ENCODE data around the gene TRERF1.

Gene TRERF1

DNA sequence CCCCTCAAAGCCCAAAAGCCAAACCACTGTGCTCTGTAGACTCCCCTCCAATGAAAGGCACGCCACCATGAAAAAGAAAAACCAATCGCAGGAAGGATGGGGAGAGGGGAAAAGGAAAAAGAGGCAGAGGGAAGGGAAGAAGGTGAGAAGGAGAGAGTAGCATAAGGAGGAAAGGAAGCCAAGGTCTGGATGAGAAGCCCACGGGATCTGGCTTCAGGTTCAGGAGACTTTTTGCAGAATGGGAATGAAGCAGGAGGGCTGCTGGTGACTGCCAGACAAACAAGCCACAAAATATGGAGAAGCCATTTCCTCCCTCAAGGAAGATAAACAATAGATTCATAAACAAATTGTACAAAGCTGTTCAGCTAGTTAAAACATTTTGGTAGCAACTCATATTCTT, 155.1 kb downstream of the TRERF1 start:
- no peak for DNase-seq

DNA sequence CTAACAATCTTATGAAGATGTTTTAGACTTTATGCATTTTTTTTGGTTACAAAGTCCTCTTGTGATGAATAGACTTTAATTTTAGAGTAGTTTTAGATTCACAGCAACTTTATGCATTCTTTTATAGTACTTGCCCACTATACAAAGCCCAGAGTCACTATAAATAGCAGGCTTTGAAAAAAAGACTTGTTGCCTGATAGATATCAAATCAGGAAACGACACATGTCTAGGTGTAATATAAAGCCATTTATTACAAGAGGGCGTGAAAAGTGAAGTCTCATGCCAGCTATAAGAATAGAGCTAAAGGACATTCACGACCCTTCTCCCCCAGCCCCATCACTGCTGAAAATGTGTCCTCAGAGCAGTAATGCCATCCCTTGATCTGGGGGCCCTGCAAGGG, 156.0 kb downstream of the TRERF1 start:
- no peak for DNase-seq

DNA sequence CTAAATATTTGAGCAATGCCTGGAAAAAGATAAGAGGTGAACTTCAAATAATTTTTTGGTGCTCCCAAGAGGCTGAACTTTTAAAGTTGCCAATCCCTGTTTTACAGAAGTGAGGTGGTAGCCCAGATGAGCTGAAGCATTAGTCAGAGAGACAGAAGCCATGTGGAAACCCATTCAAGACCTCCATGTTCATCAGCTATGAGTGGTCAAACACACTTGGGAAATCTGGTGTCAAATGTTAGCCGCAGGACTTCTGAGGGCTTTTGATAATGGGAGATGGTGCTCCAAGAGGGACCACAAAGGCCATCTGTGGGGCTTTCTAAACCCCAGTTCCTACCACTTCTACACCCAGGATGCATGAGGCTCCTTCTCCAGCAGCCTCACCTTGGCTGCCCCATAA, 156.5 kb downstream of the TRERF1 start:
- DNase-seq: no peak

DNA sequence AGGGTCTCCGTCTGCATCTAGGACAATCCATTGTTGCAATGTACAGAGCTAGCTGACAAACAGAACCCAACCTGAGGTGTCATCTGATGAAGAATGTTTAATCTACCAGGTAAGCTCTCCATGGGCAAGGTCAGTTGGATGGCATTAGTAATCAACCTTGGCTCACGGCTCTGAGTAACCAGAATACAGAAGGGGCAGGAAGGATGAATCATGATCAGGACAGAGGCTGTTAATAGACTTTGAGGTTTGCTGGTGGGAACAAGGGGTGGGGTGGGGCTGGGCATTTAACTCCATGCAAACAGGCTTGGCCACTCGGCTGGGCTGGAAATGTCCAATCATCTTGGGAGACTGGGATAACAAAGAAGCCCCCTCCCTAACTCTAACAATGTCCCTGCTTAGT, 157.0 kb downstream of the TRERF1 start:
- DNase-seq: no peak

GRCh38 chr6:42293386-42293977, 158.2 kb downstream of the TRERF1 start:
- no peak for DNase-seq

DNA sequence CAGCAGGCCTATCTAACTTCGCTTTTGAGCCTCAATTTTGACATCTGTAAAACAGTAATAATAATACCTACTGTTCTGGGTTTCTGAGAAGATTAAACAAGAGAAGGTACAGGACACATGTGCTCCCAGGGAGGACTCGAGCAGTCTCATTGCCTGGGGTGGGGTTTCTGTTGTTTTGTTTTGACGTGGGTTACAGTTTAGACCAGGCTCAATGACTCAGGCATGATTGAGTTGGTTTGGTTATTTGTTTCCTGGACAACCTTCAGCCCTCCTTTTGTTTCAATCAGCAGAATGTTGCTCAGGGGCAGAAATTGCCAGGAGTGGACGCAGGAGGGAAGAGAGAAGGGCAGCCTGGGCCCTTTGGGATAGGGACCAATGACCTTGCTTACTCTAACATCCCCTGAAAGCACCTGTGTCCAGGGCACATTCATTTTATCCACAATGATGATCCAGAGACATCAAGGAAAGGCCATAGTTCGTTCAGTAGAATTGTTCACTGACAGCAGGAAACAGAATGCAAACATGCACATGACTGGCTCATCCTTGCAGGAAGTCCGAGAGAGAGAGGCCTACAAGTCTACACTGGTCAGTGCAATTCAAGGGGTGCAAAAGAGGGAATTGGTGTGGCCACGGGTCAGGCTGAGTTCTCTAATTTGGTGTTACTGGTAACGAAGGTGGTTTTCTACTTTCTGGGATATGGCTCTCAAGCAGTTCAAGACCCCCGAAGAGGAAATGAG, 159.6 kb downstream of the TRERF1 start:
- DNase-seq: no peak

- no peak for DNase-seq
These were observed 164.0 kb downstream of the TRERF1 start for GRCh38 chr6:42287756-42288155.

DNA sequence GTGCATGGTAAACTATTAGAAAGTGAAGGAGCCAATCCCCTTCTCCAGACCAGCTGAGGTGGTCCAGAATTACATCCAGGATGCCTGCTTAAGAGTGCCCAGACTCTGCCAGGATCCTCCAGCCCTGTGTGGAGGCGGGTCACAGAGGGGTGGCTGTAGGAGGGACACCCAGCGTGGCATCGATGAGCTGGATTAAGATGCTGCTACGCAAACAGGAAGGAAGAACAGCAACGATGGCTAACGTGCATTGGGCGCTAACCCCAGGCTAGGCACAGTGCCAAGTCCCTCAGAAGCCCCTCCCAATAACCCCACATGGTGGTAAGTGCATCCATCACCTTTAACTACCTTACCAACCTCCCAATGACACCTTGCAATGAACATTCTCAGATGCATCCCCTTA, 170.2 kb downstream of the TRERF1 start:
- no peak for DNase-seq

- no peak for DNase-seq
These were observed 170.7 kb downstream of the TRERF1 start for GRCh38 chr6:42280966-42281533.

DNA sequence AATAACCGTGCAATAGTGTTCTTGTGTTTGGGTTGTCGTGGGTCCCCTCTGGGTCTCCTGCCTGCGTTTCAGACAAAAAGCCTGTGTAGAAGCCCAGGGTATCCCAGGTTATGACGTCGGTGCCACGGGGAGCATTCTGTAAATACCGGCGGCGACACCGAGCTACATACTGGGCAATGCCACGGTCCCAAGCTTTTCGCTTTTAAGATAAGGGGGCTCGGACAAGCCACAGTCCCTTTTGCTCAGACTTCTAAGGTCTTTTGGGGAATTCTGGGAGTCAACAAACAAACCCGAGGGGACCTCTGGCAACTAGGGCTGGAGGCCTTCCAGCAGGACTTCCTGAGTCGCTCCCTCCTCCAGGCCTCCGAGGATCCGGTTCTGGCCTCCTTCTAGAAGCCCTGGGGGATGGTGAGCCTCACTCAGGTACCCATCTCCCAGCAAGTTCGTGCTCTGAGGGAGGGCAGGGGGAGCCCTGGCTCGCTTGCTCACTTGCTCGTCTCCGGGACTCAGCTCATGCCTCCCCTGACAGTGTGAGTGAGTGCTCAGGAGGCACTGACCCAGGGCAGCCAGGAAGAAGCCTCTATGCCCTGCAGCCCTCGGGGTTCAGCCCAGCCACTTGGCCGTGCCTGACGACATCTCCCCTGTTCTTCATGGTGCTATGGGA, 171.6 kb downstream of the TRERF1 start:
- DNase-seq: no peak

GRCh38 chr6:42279144-42279781, 172.5 kb downstream of the TRERF1 start:
- DNase-seq: no peak

DNA sequence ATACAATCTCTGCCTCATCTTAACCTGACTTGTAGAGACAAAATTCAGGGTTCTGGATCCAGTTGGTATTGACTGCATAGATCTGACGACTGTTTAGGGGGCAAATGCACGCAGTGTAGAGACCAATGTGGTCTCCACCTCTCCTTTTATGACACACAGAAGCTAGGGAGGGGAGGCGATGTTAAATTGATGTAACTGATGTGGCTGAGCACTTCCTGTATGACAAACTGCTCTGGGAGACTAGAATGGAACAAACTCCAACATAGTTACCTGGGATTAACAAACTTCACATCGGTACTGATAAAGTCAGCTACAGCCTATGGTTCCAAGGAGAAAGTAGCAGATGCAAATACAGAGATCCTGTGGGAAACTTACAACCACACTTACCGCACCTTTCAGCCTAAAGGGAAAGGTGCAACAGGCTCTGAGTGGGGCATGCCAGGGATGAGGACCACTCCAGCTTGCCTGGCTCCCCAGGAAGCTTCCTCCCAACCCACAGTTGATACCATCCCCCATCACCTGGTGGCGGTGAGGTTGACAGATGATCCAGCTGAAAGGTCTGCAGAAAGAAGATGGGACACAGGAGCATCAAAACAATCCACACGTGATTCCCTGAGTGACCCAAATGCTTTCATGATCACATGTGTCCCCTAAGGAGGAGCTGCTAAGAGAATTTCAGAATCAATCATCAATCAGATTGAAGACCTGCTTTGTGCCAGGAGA, 173.4 kb downstream of the TRERF1 start:
- DNase-seq: no peak

- no peak for DNase-seq
These were observed 175.5 kb downstream of the TRERF1 start for GRCh38 chr6:42276034-42276890.

GRCh38 chr6:42275376-42276033, 176.2 kb downstream of the TRERF1 start:
- no peak for DNase-seq

GRCh38 chr6:42274898-42275297, 176.8 kb downstream of the TRERF1 start:
- no peak for DNase-seq

- DNase-seq: no peak
These were observed 179.6 kb downstream of the TRERF1 start for GRCh38 chr6:42271834-42272805.

- DNase-seq: no peak
These were observed 181.7 kb downstream of the TRERF1 start for GRCh38 chr6:42269974-42270510.

- peak; percentile 25 for DNase-seq
These were observed 182.2 kb downstream of the TRERF1 start for GRCh38 chr6:42269553-42269952.

GRCh38 chr6:42268835-42269204, 182.9 kb downstream of the TRERF1 start:
- DNase-seq: no peak
